SU-DHL-6 (cell line): ENCODE data around the gene OR8B8.

ENCODE experiments used
- CTCF ChIP-seq: fragments of 200-600 bp; sonication (generic); IDR thresholded peaks from one replicate; pipeline ENCODE4 v1.5.1; 2017; ENCODE audit warnings: antibody characterized with exemption, mild to moderate bottlenecking, low read length, moderate library complexity; ENCODE audit not compliant: insufficient read depth, poor library complexity, severe bottlenecking
- EZH2phosphoT487 ChIP-seq: fragments of 200-600 bp; sonication (generic), shearing (Covaris generic); conservative IDR thresholded peaks from 2 replicates; pipeline ENCODE4 v1.6.1; 2018; ENCODE audit warnings: mild to moderate bottlenecking, antibody characterized with exemption, low read length, moderate library complexity, mixed read lengths

GRCh38 chr11:124467381-124467927 is 22.0 kb upstream of the OR8B8 start:
- TF ChIP-seq CTCF (no peak), EZH2phosphoT487 (no peak)
